ENCODE results near the gene TFIP11.

TFIP11 gene

DNA sequence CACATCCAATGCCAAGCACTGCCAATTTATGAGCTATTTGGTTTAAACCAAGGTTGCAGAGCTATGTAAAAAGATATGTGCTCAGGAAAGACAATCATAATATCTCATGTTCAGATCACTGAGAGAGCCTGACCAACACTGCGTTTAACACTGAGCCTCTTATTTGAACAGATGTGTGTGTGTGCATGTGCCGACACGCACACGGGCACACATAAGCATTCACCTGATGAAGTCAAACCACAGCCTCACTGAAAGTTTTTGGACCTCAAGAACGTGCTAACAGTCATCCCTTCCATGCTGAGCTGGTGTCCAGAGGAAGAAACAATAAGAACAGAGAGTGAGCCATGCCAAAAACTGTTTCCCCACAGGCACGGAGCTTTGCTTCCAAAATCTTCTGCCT, 52.1 kb downstream of the TFIP11 start:
- Histone ChIP-seq H2BK12ac (ENCODE audit: low read length in 2 of 2) (no peak overlapping the region), H3K18ac (ENCODE audit: low read depth in 1 of 2, low read length in 2 of 2) (no peak overlapping the region), H3K4me3 (ENCODE audit: insufficient read depth in 1 of 2, low read depth in 1 of 2, low read length in 2 of 2) (no peak overlapping the region), H2AFZ (ENCODE audit: low read depth, low read length) (no peak overlapping the region), H2BK120ac (ENCODE audit: low read depth, low read length) (no peak overlapping the region), H2AK5ac (ENCODE audit: low read length, severe bottlenecking) (no peak overlapping the region), H4K8ac (ENCODE audit: low read length) (no peak overlapping the region), H3K23ac (ENCODE audit: low read length in 2 of 2) (no peak overlapping the region), H3K79me1 (replicated peaks; ENCODE audit: low read length, poor library complexity, severe bottlenecking) (peaks cover 34% of the 10 kb centered on the region), H3K4me1 (ENCODE audit: control insufficient read depth, insufficient read depth, low read depth, low read length) (peaks cover 4% of the 10 kb centered on the region), H3K9ac (ENCODE audit: low read length) (no peak overlapping the region), H4K91ac (ENCODE audit: low read length) (no peak overlapping the region), H3K14ac (ENCODE audit: low read length in 2 of 2) (no peak overlapping the region), H3K27ac (ENCODE audit: low read length, poor library complexity, severe bottlenecking) (no peak overlapping the region), H2BK5ac (ENCODE audit: low read depth, low read length, poor library complexity, severe bottlenecking) (no peak overlapping the region), H3K36me3 (ENCODE audit: control insufficient read depth in 1 of 2, insufficient read depth in 2 of 2, low read depth in 1 of 2, low read length in 2 of 2) (peaks cover 55 to 81% of the 10 kb centered on the region in 2 experiments), H3K4me2 (ENCODE audit: low read length, poor library complexity, severe bottlenecking) (no peak overlapping the region), H3K9me3 (ENCODE audit: control insufficient read depth, low read length) (no peaks in the 10 kb centered on the region), H3K27me3 (ENCODE audit: control insufficient read depth in 1 of 2, insufficient read depth in 1 of 2, low read length in 2 of 2) (no peaks in the 10 kb centered on the region), H3K4ac (ENCODE audit: low read depth in 1 of 2, low read length in 2 of 2) (no peak overlapping the region), H2BK15ac (ENCODE audit: low read depth, poor library complexity, severe bottlenecking) (no peak overlapping the region)
- no peak for DNase-seq
- 90% methylated on average over 5 of the region's 6 CpGs for WGBS

DNA sequence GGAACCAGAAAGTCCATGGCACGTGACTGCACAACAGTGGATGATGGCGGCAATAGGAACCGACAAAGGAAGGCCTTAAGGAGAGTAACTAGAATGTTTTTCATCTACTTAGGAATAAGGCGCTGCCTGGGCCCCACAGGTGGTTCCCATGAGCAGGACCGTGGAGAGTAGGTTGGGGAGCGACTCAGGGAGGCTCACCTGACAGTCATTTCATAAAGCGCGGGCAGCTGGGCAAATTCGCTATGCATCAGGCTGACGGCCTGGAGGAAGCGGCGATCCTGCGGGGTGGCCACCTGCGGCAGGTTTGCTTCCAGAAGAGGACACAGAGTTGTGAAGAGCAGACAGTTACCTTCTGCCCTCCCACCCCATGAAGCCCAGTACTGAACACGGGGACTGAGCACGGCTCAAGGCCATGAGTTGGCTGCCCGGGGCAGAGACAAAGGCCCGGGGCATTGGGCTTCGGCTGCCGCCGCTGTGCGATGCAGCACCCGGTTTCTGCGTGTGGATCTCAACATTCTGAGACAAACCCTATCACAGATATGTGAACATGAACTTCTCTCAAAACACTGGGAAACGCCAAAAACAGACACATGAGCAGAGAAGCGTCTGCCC, 54.5 kb downstream of the TFIP11 start:
- Histone ChIP-seq H3K9me3 (ENCODE audit: control insufficient read depth, low read length) (no peaks in the 10 kb centered on the region), H3K18ac (ENCODE audit: low read depth in 1 of 2, low read length in 2 of 2) (no peak overlapping the region), H3K27me3 (ENCODE audit: control insufficient read depth in 1 of 2, insufficient read depth in 1 of 2, low read length in 2 of 2) (no peaks in the 10 kb centered on the region), H2BK120ac (ENCODE audit: low read depth, low read length) (no peak overlapping the region), H2AFZ (ENCODE audit: low read depth, low read length) (no peak overlapping the region), H3K9ac (ENCODE audit: low read length) (no peak overlapping the region), H3K27ac (ENCODE audit: low read length, poor library complexity, severe bottlenecking) (no peak overlapping the region), H4K91ac (ENCODE audit: low read length) (peak overlapping the region; percentile 36), H3K4me1 (ENCODE audit: control insufficient read depth, insufficient read depth, low read depth, low read length) (peaks cover 2% of the 10 kb centered on the region), H3K14ac (ENCODE audit: low read length in 2 of 2) (no peak overlapping the region), H3K4me3 (ENCODE audit: insufficient read depth in 1 of 2, low read depth in 1 of 2, low read length in 2 of 2) (no peak overlapping the region), H3K79me1 (replicated peaks; ENCODE audit: low read length, poor library complexity, severe bottlenecking) (peaks cover 33% of the 10 kb centered on the region), H2BK5ac (ENCODE audit: low read depth, low read length, poor library complexity, severe bottlenecking) (no peak overlapping the region), H3K23ac (ENCODE audit: low read length in 2 of 2) (no peak overlapping the region), H2BK12ac (ENCODE audit: low read length in 2 of 2) (no peak overlapping the region), H3K36me3 (ENCODE audit: control insufficient read depth in 1 of 2, insufficient read depth in 2 of 2, low read depth in 1 of 2, low read length in 2 of 2) (peaks cover 46 to 72% of the 10 kb centered on the region in 2 experiments), H4K8ac (ENCODE audit: low read length) (no peak overlapping the region), H2BK15ac (ENCODE audit: low read depth, poor library complexity, severe bottlenecking) (no peak overlapping the region), H2AK5ac (ENCODE audit: low read length, severe bottlenecking) (no peak overlapping the region), H3K4me2 (ENCODE audit: low read length, poor library complexity, severe bottlenecking) (no peak overlapping the region), H3K4ac (ENCODE audit: low read depth in 1 of 2, low read length in 2 of 2) (no peak overlapping the region)
- WGBS = 97% methylated on average over 26 of the region's 26 CpGs
- no peak for DNase-seq

DNA sequence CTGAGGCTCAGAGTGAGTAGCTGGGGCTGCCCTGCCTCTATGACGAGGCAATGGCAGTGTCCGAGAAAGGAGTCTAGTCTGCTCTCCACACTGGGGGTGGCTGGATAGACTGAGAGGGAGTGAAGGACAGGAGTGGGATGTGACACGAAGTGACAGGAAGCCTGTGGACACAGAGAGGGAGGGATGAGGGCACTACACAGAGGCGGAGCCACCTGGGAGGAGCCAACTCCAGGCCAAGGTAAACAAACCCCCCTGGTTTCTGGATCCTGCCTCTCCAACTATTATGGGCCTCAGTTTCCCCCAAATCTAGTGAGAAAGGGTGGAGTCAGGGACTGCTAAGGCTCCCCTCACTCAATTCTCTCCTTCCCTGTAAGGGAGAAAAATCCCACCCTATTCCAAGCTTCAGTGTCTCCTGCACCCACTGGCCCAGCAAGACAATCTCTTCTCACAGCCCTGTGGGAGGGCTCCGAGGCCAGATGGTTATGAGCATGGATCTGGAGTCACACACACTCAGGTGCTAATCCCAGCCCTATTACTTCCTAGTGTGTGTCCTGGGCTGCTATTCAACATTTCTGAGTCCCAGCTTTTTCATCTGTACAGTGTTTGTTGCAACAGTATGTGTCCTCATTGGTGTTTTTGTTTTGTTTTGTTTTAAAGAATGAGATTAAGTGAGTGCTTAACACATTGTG, 58.3 kb downstream of the TFIP11 start:
- DNase-seq = no peak
- no peak overlapping the region for H2BK15ac ChIP-seq (ENCODE audit: low read depth, poor library complexity, severe bottlenecking)
- H3K4me1 ChIP-seq (ENCODE audit: control insufficient read depth, insufficient read depth, low read depth, low read length) = no peaks in the 10 kb centered on the region
- H3K23ac ChIP-seq (ENCODE audit: low read length in 2 of 2) = no peak overlapping the region
- WGBS = 92% methylated on average over 4 of the region's 5 CpGs
- H3K18ac ChIP-seq (ENCODE audit: low read depth in 1 of 2, low read length in 2 of 2) = no peak overlapping the region
- H4K8ac ChIP-seq (ENCODE audit: low read length) = no peak overlapping the region
- H3K27ac ChIP-seq (ENCODE audit: low read length, poor library complexity, severe bottlenecking) = no peak overlapping the region
- peaks cover 60 to 79% of the 10 kb centered on the region in 2 experiments for H3K36me3 ChIP-seq (ENCODE audit: control insufficient read depth in 1 of 2, insufficient read depth in 2 of 2, low read depth in 1 of 2, low read length in 2 of 2)
- no peak overlapping the region for H2AFZ ChIP-seq (ENCODE audit: low read depth, low read length)
- no peaks in the 10 kb centered on the region for H3K27me3 ChIP-seq (ENCODE audit: control insufficient read depth in 1 of 2, insufficient read depth in 1 of 2, low read length in 2 of 2)
- H3K4me2 ChIP-seq (ENCODE audit: low read length, poor library complexity, severe bottlenecking) = no peak overlapping the region
- H4K91ac ChIP-seq (ENCODE audit: low read length) = no peak overlapping the region
- H2AK5ac ChIP-seq (ENCODE audit: low read length, severe bottlenecking) = no peak overlapping the region
- H3K14ac ChIP-seq (ENCODE audit: low read length in 2 of 2) = no peak overlapping the region
- H2BK12ac ChIP-seq (ENCODE audit: low read length in 2 of 2) = no peak overlapping the region
- no peak overlapping the region for H2BK120ac ChIP-seq (ENCODE audit: low read depth, low read length)
- no peak overlapping the region for H3K4ac ChIP-seq (ENCODE audit: low read depth in 1 of 2, low read length in 2 of 2)
- H3K9ac ChIP-seq (ENCODE audit: low read length) = no peak overlapping the region
- no peaks in the 10 kb centered on the region for H3K9me3 ChIP-seq (ENCODE audit: control insufficient read depth, low read length)
- H3K79me1 ChIP-seq (replicated peaks; ENCODE audit: low read length, poor library complexity, severe bottlenecking) = peaks cover 29% of the 10 kb centered on the region
- H2BK5ac ChIP-seq (ENCODE audit: low read depth, low read length, poor library complexity, severe bottlenecking) = no peak overlapping the region
- no peak overlapping the region for H3K4me3 ChIP-seq (ENCODE audit: insufficient read depth in 1 of 2, low read depth in 1 of 2, low read length in 2 of 2)

DNA sequence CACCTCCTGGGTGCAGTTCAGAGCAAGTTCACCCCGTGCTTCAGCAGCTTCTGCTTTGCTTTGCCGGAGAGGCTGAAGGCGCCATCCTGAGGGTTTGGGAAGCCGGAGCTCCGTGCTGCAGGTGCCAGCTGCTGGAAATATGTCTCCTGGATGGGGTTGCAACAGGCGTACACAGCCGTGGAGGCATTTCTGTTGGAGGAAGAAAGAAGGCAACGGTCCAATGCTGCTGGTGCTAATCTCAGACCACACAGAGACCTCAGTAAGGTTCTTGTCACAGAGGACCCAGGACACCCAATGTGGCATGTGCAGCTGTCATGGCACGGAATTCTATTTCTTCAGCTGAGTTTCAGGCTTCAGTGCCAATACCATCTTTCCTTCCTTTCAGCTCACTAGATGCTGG, 59.1 kb downstream of the TFIP11 start:
- no peaks in the 10 kb centered on the region for H3K4me1 ChIP-seq (ENCODE audit: control insufficient read depth, insufficient read depth, low read depth, low read length)
- H4K91ac ChIP-seq (ENCODE audit: low read length) = no peak overlapping the region
- H3K79me1 ChIP-seq (replicated peaks; ENCODE audit: low read length, poor library complexity, severe bottlenecking) = peaks cover 25% of the 10 kb centered on the region
- no peak overlapping the region for H3K27ac ChIP-seq (ENCODE audit: low read length, poor library complexity, severe bottlenecking)
- no peaks in the 10 kb centered on the region for H3K9me3 ChIP-seq (ENCODE audit: control insufficient read depth, low read length)
- H3K9ac ChIP-seq (ENCODE audit: low read length) = no peak overlapping the region
- no peak overlapping the region for H2AK5ac ChIP-seq (ENCODE audit: low read length, severe bottlenecking)
- no peak for DNase-seq
- H3K27me3 ChIP-seq (ENCODE audit: control insufficient read depth in 1 of 2, insufficient read depth in 1 of 2, low read length in 2 of 2) = no peaks in the 10 kb centered on the region
- 95% methylated on average over 9 of the region's 9 CpGs for WGBS
- H2AFZ ChIP-seq (ENCODE audit: low read depth, low read length) = no peak overlapping the region
- H2BK120ac ChIP-seq (ENCODE audit: low read depth, low read length) = no peak overlapping the region
- no peak overlapping the region for H4K8ac ChIP-seq (ENCODE audit: low read length)
- H3K36me3 ChIP-seq (ENCODE audit: control insufficient read depth in 1 of 2, insufficient read depth in 2 of 2, low read depth in 1 of 2, low read length in 2 of 2) = peaks cover 56 to 71% of the 10 kb centered on the region in 2 experiments
- H3K4me3 ChIP-seq (ENCODE audit: insufficient read depth in 1 of 2, low read depth in 1 of 2, low read length in 2 of 2) = no peak overlapping the region
- no peak overlapping the region for H3K14ac ChIP-seq (ENCODE audit: low read length in 2 of 2)
- H2BK15ac ChIP-seq (ENCODE audit: low read depth, poor library complexity, severe bottlenecking) = no peak overlapping the region
- H3K18ac ChIP-seq (ENCODE audit: low read depth in 1 of 2, low read length in 2 of 2) = no peak overlapping the region
- H2BK5ac ChIP-seq (ENCODE audit: low read depth, low read length, poor library complexity, severe bottlenecking) = no peak overlapping the region
- no peak overlapping the region for H2BK12ac ChIP-seq (ENCODE audit: low read length in 2 of 2)
- no peak overlapping the region for H3K23ac ChIP-seq (ENCODE audit: low read length in 2 of 2)
- H3K4me2 ChIP-seq (ENCODE audit: low read length, poor library complexity, severe bottlenecking) = no peak overlapping the region
- no peak overlapping the region for H3K4ac ChIP-seq (ENCODE audit: low read depth in 1 of 2, low read length in 2 of 2)
